Right forelimb (tissue), 1 donor: ENCODE results near the gene SERPINB7.
"Not testable (repeated sequence)": the region's sequence is repeated elsewhere in the genome, so short reads cannot be mapped to it uniquely, and the experiment has no call there.

Source experiments
- DNase-seq: peaks from one replicate; pipeline ENCODE4 v3.0.0-alpha.2; 2018

SERPINB7 gene

GRCh38 chr18:63775166-63775730 is at the start of gene SERPINB7:
SERPINB7 (plus strand) TSS chr18:63775418; CDS start chr18:63782373, 6,955 bp downstream.
- no peak for DNase-seq

- DNase-seq, result no peak
Measured at GRCh38 chr18:63725682-63726480, 49.3 kb upstream of the SERPINB7 start.

DNA sequence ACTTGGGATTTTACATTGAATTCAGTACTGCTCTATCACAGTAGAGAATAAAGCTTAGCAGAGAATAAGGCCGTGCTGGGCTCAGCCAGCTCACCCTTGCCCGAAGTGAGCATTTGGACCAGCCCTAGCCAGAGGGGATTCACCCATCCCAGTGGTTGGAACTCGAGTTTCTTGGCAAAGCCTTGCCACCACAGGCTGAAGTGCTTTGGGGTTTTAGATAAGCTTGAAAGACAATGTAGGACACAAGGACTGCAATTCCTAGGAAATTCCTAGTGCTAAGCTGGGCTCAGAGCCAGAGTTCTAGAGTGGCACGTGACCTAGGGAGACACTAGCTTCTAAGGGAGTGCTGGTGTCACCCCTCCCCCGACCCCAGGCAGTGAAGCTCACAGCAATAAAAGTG is 44.4 kb upstream of the SERPINB7 start:
- no peak for DNase-seq

GRCh38 chr18:63731215-63731614 is 44.0 kb upstream of the SERPINB7 start:
- no peak for DNase-seq

DNA sequence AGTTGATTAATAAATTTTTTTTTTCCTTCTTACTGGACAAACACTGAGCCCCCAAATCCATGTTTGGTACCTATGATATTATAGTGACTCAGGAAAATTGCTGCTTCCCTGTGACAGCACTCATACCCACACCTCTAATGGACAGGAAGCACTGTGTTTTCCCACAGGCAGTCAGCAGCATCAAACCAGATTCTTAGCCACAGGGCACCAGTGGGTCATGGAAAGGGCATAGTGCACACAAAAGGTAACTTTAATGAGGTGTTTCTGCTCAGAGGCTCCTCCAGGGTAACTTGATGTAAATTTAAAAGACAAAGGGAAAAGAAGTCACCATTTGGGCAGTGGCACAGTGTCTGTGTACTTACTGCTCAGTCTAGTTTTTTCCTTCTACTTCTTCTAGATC is 38.3 kb upstream of the SERPINB7 start:
- DNase-seq, result no peak

DNA sequence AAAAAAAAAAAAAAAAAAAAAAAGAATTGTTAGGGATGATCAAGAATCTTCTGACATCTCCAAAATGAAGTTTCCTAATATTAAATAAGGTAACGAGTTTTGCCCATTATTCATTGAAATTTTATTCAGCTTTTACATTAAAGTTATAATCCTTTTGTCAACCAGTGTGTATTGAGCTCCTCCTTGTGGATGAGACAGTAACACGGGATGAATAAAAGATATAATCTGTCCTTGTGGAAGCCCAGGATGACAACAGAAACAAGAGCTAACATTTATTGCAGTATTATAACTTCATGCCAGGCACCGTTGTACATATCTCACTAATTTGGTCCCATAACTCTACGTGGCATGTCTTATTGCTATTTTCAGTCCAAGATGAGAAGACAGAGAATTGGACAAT is 33.4 kb upstream of the SERPINB7 start:
- no peak for DNase-seq

DNA sequence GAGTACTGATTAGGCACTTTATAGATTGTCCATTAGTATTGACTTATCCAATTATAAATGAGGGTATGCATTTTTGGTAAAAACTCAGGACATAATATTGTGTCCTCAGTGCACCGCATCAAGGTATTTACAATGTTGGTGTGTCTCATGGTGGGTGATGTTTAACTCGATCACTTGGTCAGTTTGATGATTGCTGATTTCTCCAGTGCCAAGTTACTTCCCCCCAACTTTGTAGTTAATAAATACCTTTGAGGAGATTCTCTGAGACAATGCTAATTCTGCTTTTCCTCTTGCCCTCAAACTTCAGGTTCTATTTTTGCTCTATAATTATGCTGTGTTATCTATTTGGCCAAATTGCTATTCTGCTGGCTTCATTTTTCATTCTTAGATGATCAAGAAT is 28.2 kb upstream of the SERPINB7 start:
- no peak for DNase-seq

DNA sequence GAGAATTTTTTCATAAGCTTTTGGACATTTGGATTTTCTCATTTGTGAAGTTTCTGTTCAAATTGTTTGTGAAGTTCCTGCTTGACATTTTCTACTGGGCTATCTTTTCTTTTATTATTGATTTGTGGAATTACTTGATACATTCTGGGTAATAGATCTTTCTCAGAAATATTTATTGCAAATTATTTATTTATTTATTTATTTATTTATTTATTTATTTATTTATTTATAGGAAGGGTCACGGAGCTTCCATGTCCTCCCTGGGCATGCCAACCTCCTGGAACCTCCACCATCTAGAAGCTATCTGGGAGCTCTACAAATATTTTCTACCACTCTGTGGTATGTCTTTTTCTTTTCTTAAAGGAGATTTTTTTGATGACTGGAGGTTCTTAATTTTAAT is 25.7 kb upstream of the SERPINB7 start:
- DNase-seq, result no peak

DNA sequence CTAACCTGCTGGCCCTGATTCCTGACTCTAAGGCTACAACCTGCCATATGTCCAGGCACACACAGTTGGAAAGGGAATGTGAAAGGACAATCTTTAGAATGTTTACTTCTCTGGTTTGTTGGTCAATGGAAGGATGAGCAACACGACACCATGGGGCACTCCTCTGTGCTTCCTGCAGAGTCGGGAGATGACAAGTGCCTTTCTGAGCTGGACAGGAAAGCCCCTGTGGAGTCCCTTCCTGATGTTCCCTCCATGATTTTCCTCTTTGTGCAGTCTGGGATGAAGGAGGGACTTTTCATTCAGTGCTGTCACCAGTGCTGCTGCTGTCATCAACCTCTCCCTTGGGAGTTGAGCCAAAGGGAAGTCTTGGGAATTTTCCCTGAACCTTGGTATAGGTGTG is 22.6 kb upstream of the SERPINB7 start:
- DNase-seq, result no peak

- no peak for DNase-seq
Measured at GRCh38 chr18:63753676-63754075, 21.5 kb upstream of the SERPINB7 start.

DNA sequence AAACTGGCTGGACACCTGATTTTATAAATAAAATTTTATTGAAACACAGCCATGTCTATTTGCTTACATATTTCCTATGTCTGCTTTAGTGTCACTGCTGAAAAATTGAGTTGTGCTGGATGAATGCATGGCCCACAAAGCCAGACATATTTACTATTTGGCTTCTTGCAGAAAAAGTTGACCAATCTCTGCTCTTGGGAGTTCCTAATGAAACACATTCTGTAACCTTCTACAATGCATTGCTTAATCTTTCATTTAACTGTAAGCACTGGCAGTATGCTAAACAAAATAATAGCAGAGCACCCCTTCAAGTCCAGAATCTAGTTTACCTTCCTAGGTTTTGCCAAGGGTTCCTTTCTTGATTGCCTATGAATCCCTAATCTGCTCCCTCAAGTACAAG is 17.7 kb upstream of the SERPINB7 start:
- DNase-seq, result no peak

DNA sequence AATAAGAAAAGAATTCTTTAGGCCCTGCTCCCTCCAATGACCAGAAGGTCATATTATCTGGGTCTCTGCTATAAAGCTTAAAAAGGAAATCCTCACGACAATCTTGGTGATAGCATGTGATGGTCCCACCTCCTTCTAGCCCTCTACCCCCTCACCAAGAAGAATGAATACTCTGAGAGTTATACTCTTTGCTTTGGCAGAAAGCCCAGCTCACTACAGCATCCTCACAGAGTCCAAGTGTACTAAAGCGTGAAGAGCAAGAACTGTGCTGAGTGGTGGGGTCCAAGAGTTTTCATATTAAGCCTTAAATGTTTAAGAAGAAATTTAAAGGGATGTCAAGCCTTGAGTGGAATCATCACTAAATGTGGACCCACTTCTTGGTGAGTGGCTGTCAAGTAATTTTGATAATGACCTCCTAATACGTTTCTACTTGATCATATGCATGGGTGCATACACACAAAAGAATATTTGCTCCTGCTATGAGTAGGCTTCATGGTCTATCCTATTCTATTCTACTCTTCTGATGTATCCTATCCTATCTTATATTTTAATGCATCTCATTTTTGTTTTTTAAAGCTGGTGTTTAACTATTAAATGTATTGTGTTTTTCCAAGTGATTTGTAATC is 16.5 kb upstream of the SERPINB7 start:
- no peak for DNase-seq

DNA sequence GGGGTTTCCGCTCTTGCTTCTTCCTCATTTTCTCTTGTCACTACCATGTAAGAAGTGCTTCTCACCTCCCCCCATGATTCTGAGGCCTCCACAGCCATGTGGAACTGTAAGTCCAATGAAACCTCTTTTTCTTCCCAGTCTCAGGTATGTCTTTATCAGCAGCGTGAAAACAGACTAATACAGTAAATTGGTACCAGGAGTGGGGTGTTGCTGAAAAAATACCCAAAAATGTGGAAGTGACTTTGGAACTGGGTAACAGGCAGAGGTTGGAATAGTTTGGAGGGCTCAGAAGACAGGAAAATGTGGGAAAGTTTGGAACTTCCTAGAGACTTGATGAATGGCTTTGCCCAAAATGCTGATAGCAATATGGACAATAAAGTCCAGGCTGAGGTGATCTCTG is 15.4 kb upstream of the SERPINB7 start:
- DNase-seq, result not testable (repeated sequence)

DNA sequence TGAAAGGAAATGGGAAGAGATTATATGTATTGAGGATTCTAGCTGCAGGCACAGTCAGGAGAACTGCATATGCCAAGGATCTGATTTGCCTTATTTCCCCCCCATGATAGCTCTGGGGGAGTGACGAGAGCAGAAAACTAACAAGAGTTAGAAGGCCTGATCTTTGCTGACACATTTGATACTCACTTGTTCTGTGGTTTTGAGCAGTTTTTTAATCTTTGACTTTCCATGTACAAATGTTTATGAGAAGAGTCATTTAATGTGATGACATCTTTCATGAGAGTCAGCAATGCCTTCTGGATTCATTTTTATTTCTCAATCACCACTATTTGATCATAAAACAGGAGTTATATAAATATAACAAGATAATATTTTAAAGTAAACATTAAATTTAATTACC is 12.7 kb upstream of the SERPINB7 start:
- DNase-seq, result no peak

GRCh38 chr18:63763831-63764600 is 11.2 kb upstream of the SERPINB7 start:
- no peak for DNase-seq

DNA sequence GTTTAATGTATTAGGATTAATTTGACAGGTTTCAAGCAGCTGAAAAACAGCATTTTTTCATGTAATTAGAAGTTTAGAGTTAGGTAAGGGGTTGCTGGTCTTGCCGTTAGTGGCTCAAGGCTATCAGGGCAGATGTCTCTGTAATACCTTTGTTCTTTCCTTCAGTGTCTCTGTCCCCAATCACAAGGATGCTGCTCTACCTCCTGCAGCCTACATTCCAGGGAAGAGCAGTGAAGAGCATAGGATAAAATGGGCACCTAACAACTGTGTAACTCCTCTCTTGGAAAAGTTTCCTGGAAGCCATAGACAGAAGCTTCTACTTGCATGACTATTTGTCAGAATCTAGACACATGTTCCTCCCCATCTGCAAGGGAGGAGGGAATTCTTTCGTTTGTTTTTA is 9.4 kb upstream of the SERPINB7 start:
- no peak for DNase-seq

- no peak for DNase-seq
Measured at GRCh38 chr18:63773551-63773950, 1.7 kb upstream of the SERPINB7 start.

DNA sequence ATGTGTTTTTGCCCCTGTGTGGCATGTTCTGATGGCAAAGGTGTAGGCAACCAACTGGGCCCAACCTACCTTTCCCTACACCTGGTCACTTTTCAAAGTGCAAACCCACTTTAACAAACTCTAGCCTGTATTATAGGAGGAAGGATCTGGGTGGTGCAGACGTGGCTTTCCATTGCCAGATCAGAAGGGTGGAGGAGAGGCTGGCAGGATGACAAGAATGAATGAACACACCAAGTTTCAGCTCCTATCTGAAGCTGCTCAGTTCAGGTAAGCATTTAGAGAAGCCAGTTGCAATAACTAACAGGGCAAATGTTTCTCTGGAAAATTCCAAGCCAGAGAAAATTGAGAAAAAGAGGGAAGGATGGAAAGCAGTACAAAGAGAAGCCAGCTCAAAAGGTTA is 707 bp upstream of the SERPINB7 start:
- no peak for DNase-seq

- no peak for DNase-seq
Measured at GRCh38 chr18:63779386-63779785, 4.2 kb downstream of the SERPINB7 start.

- DNase-seq, result no peak
Measured at GRCh38 chr18:63783394-63783793, 8.2 kb downstream of the SERPINB7 start.

DNA sequence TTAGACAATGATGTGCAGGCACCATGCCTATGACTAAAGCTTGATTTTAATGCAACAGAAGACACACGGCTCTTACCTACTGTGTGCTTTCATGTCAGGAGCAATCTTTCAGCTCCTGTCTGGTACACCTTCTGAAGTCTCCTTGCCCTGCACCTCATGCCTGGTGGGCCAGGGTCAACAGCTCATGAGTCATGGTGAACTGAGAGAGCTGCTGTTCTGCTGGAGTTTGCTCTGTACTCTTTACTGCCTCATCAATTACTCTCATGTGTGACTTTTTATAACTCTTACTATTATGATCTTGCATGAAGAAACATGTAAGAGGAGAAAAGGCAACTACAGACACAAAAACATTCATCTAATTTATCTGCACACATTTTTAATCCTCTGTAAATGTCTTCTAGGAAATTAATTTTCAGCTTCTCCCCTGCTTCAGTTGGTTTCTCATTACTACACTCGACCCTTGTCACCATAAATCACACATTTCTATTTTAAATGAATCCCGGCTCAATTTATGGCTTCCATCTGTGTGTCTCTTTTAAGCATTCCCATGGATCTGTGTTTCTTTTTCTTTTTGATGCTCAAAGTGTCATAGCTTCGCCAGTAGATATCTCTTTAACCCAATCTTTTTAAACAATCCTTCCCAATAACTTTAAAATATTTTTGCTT is 9.7 kb downstream of the SERPINB7 start:
- no peak for DNase-seq

- DNase-seq, result no peak
Measured at GRCh38 chr18:63787673-63788072, 12.5 kb downstream of the SERPINB7 start.
